BLaER1 (cell line): ENCODE results near the gene CHRNB4.
"Not testable (repeated sequence)": the region's sequence is repeated elsewhere in the genome, so short reads cannot be mapped to it uniquely, and the experiment has no call there.

Source experiments
- H3K27ac ChIP-seq: shearing (Covaris generic); formaldehyde crosslinking; 2 replicates; pipeline ENCODE4 v1.8.1; 2022
- H3K27me3 ChIP-seq: shearing (Covaris generic); formaldehyde crosslinking; 2 replicates; pipeline ENCODE4 v1.8.1; 2022
- H3K36me3 ChIP-seq: shearing (Covaris generic); formaldehyde crosslinking; 2 replicates; pipeline ENCODE4 v1.8.1; 2022
- H3K4me1 ChIP-seq: shearing (Covaris generic); formaldehyde crosslinking; 2 replicates; pipeline ENCODE4 v1.8.1; 2022
- H3K4me2 ChIP-seq: shearing (Covaris generic); formaldehyde crosslinking; 2 replicates; pipeline ENCODE4 v1.8.1; 2022
- H3K4me3 ChIP-seq: shearing (Covaris generic); formaldehyde crosslinking; 2 replicates; pipeline ENCODE4 v1.8.1; 2022
- H3K9ac ChIP-seq: shearing (Covaris generic); formaldehyde crosslinking; 2 replicates; pipeline ENCODE4 v1.8.1; 2022
- H3K9me3 ChIP-seq: shearing (Covaris generic); formaldehyde crosslinking; 2 replicates; pipeline ENCODE4 v1.8.1; 2022
- H4K20me1 ChIP-seq: shearing (Covaris generic); formaldehyde crosslinking; 2 replicates; pipeline ENCODE4 v1.8.1; 2022
- Cebpa-rat ChIP-seq: shearing (Covaris generic); IDR thresholded peaks from 2 replicates; pipeline ENCODE4 v1.8.1; 2022

CHRNB4 gene

GRCh38 chr15:78617516-78617915 lies 23.5 kb downstream of the CHRNB4 start:
- no peak overlapping the region for H3K27ac ChIP-seq

DNA sequence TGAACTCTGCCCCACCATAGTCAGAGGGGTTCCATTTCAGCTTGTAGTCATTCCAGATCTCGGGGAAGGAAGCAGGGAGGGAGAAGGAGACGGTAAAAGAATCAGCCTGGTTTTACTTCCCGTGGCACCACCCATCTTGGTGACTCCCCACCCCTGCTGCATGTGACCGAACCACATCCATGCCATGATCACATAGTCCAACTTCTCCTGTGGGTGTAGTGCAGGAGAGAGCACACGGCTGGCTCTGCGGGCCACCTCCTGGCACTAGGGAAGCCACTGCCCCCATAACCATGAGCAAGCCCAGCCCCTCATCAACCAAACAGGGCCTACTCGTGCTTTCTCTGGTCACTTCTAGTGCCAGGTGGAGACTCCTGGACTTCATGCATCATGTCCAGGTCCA lies 23.9 kb downstream of the CHRNB4 start:
- Histone ChIP-seq H4K20me1 (peaks cover 24% of the 10 kb centered on the region), H3K4me3 (no peak overlapping the region), H3K4me1 (peaks cover 19% of the 10 kb centered on the region), H3K9ac (no peak overlapping the region), H3K9me3 (no peaks in the 10 kb centered on the region), H3K27ac (no peak overlapping the region), H3K36me3 (no peaks in the 10 kb centered on the region), H3K4me2 (no peak overlapping the region), H3K27me3 (peaks cover 36% of the 10 kb centered on the region)
- TF ChIP-seq Cebpa-rat, result no peak

More at GRCh38 chr15:78617516-78617915, 23.5 kb downstream of the CHRNB4 start:
- no peak for TF ChIP-seq Cebpa-rat
- H3K4me2 ChIP-seq, result no peak overlapping the region
- H3K27me3 ChIP-seq, result peaks cover 41% of the 10 kb centered on the region
- H3K36me3 ChIP-seq, result no peaks in the 10 kb centered on the region
- H3K9me3 ChIP-seq, result no peaks in the 10 kb centered on the region
- H3K4me3 ChIP-seq, result no peak overlapping the region
- H3K4me1 ChIP-seq, result peaks cover 19% of the 10 kb centered on the region
- peaks cover 25% of the 10 kb centered on the region for H4K20me1 ChIP-seq
- no peak overlapping the region for H3K9ac ChIP-seq

GRCh38 chr15:78616506-78616905 lies 24.5 kb downstream of the CHRNB4 start:
- Histone ChIP-seq H3K36me3 (no peaks in the 10 kb centered on the region), H3K4me3 (no peak overlapping the region), H3K4me2 (no peak overlapping the region), H3K9ac (no peak overlapping the region), H4K20me1 (peaks cover 20% of the 10 kb centered on the region), H3K9me3 (no peaks in the 10 kb centered on the region), H3K27me3 (peaks cover 31% of the 10 kb centered on the region), H3K4me1 (peaks cover 19% of the 10 kb centered on the region), H3K27ac (no peak overlapping the region)
- TF ChIP-seq Cebpa-rat, result no peak

- peaks cover 10% of the 10 kb centered on the region for H3K4me1 ChIP-seq
- H3K9ac ChIP-seq, result no peak overlapping the region
- H4K20me1 ChIP-seq, result peaks cover 14% of the 10 kb centered on the region
- H3K27me3 ChIP-seq, result peaks cover 17% of the 10 kb centered on the region
- no peak overlapping the region for H3K4me2 ChIP-seq
- H3K9me3 ChIP-seq, result no peaks in the 10 kb centered on the region
- no peak overlapping the region for H3K4me3 ChIP-seq
- no peaks in the 10 kb centered on the region for H3K36me3 ChIP-seq
- no peak for TF ChIP-seq Cebpa-rat
- H3K27ac ChIP-seq, result no peak overlapping the region
These were observed 25.8 kb downstream of the CHRNB4 start for GRCh38 chr15:78615151-78615589.

DNA sequence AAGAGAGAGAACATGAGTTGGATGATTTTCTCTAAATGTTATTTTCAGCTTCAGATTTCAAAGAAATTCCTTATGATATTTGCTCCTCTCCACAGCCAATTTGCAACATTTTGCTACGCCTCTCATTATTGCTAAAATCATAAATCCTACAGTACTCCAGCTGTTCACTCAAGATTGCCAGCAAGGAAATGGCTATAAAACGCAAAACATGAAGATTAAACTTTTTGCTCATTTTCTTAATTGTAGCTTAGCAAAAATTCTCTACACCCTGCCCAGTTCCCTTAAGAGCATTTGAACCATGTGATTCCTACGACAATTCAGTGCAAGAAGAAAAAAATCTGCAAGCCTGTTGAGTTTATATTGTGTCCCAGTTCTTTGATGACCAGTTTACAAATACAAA lies 27.0 kb downstream of the CHRNB4 start:
- Histone ChIP-seq H3K27ac (no peak overlapping the region), H3K27me3 (peaks cover 6% of the 10 kb centered on the region), H4K20me1 (0 out of 2 replicates have a peak, but pooled peaks cover 4% of the 10 kb centered on the region), H3K9ac (no peak overlapping the region), H3K36me3 (no peaks in the 10 kb centered on the region), H3K4me1 (0 out of 2 replicates have a peak, but pooled peaks cover 4% of the 10 kb centered on the region), H3K4me3 (no peak overlapping the region), H3K4me2 (no peak overlapping the region), H3K9me3 (no peaks in the 10 kb centered on the region)
- TF ChIP-seq Cebpa-rat, result no peak

GRCh38 chr15:78609551-78609950 lies 31.5 kb downstream of the CHRNB4 start:
- not testable (repeated sequence) for H3K4me2 ChIP-seq, H3K27ac ChIP-seq, H3K27me3 ChIP-seq, H3K4me3 ChIP-seq, H3K9ac ChIP-seq, H4K20me1 ChIP-seq, H3K9me3 ChIP-seq, H3K36me3 ChIP-seq, H3K4me1 ChIP-seq

- no peak overlapping the region for H3K9ac ChIP-seq
- no peaks in the 10 kb centered on the region for H4K20me1 ChIP-seq
- no peaks in the 10 kb centered on the region for H3K27me3 ChIP-seq
- no peaks in the 10 kb centered on the region for H3K9me3 ChIP-seq
- H3K4me2 ChIP-seq, result no peak overlapping the region
- H3K4me3 ChIP-seq, result no peak overlapping the region
- no peak overlapping the region for H3K27ac ChIP-seq
- H3K4me1 ChIP-seq, result no peaks in the 10 kb centered on the region
- H3K36me3 ChIP-seq, result peaks cover 17% of the 10 kb centered on the region
- TF ChIP-seq Cebpa-rat, result no peak
These were observed 35.3 kb downstream of the CHRNB4 start for GRCh38 chr15:78605680-78606079.

DNA sequence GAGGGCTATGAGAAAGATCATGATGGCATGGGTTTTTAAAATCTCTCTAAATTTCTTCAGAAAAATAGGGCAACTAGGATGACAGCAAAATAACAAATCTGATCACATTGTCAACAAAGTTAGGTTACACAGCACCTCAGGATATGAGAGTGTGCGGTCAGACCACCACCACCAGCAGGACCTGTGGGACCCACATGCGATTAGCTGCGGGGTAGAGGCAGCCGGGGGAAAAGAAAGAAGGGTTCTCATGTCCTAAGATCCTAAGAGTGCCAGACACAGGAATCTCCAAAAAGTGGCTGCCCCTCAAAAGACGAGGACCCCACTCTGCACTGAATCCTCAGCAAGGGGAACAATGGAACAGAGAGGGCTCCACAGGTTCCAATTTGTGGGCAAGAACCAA lies 35.8 kb downstream of the CHRNB4 start:
- Histone ChIP-seq H3K27me3 (no peaks in the 10 kb centered on the region), H3K9me3 (no peaks in the 10 kb centered on the region), H3K9ac (no peak overlapping the region), H4K20me1 (no peaks in the 10 kb centered on the region), H3K4me2 (no peak overlapping the region), H3K27ac (no peak overlapping the region), H3K4me1 (no peaks in the 10 kb centered on the region), H3K4me3 (no peak overlapping the region), H3K36me3 (peaks cover 22% of the 10 kb centered on the region)
- TF ChIP-seq Cebpa-rat, result no peak

GRCh38 chr15:78604420-78604819 lies 36.6 kb downstream of the CHRNB4 start:
- H4K20me1 ChIP-seq, result no peaks in the 10 kb centered on the region
- no peak overlapping the region for H3K27ac ChIP-seq
- no peak overlapping the region for H3K9ac ChIP-seq
- no peaks in the 10 kb centered on the region for H3K27me3 ChIP-seq
- peaks cover 25% of the 10 kb centered on the region for H3K36me3 ChIP-seq
- no peak for TF ChIP-seq Cebpa-rat
- H3K4me2 ChIP-seq, result no peak overlapping the region
- no peaks in the 10 kb centered on the region for H3K9me3 ChIP-seq
- H3K4me3 ChIP-seq, result no peak overlapping the region
- H3K4me1 ChIP-seq, result no peaks in the 10 kb centered on the region

- H3K27me3 ChIP-seq, result no peaks in the 10 kb centered on the region
- TF ChIP-seq Cebpa-rat, result no peak
- no peak overlapping the region for H3K9ac ChIP-seq
- H4K20me1 ChIP-seq, result no peaks in the 10 kb centered on the region
- H3K4me2 ChIP-seq, result no peak overlapping the region
- H3K27ac ChIP-seq, result no peak overlapping the region
- no peak overlapping the region for H3K4me3 ChIP-seq
- H3K36me3 ChIP-seq, result peaks cover 25% of the 10 kb centered on the region
- H3K4me1 ChIP-seq, result no peaks in the 10 kb centered on the region
- H3K9me3 ChIP-seq, result no peaks in the 10 kb centered on the region
These were observed 37.5 kb downstream of the CHRNB4 start for GRCh38 chr15:78603467-78603866.

DNA sequence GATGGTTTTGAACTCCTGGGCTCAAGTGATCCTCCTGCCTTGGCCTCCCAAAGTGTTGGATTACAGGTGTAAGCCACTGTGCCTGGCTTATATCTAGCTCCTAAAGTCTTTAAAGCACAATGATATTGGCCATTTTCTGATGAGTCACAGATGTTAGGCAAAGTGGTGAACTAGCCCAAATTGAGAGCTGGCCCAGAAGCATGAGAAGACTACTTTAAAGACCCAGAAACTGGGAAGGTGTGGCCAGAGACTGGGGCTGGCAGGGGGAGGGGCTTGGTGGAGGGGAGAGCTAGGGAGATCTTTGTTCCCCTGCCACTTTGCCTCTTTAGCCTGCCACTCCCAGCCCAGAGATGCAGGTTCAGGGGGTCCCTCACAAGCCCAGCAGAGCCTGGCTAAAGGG lies 41.8 kb downstream of the CHRNB4 start:
- Histone ChIP-seq H3K9me3 (no peaks in the 10 kb centered on the region), H3K27me3 (no peaks in the 10 kb centered on the region), H3K4me2 (no peak overlapping the region), H3K4me3 (no peak overlapping the region), H4K20me1 (no peaks in the 10 kb centered on the region), H3K9ac (no peak overlapping the region), H3K36me3 (peaks cover 41% of the 10 kb centered on the region), H3K27ac (no peak overlapping the region), H3K4me1 (no peaks in the 10 kb centered on the region)
- TF ChIP-seq Cebpa-rat, result no peak
